Fibroblast of mammary gland (primary cell): ENCODE results near the gene CT83.

Experiments used
- DNase-seq: peaks from one replicate; pipeline ENCODE4 v3.0.0-alpha.2; 2010; ENCODE audit warnings: low read depth
- H3K4me3 ChIP-seq: 2 replicates; pipeline ENCODE4 v1.5.1; 2011; ENCODE audit warnings: low read depth, mild to moderate bottlenecking, low read length, moderate library complexity; ENCODE audit not compliant: control insufficient read depth
- TF ChIP-seq, protein P1 (sequence below): conservative IDR thresholded peaks from 2 replicates; pipeline ENCODE4 v1.5.1; 2011; ENCODE audit warnings: low read depth, low read length, inconsistent platforms; ENCODE audit not compliant: control insufficient read depth, insufficient read depth

The CT83 gene

DNA sequence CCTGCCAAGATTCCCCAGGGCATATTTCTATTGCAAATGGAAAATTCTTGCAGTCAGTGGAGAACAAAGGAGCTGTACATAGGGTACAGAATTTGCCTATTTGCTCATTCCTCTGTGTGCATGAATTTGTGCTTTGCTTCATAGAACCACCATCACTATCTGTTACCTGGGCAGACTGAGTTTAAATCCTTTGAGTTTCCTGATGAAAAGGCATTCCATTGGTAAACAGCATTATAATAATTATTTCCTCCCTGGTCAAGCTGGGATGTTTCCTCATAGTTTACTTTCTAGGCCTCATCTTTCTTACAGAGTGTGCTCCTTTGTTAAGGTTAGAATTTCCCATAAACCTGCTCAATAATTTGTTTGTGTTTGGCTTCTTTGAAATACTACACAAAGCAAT lies 27.2 kb downstream of the CT83 start:
- no peak overlapping the region for H3K4me3 ChIP-seq
- no peak for DNase-seq
- TF ChIP-seq, protein P1, sequence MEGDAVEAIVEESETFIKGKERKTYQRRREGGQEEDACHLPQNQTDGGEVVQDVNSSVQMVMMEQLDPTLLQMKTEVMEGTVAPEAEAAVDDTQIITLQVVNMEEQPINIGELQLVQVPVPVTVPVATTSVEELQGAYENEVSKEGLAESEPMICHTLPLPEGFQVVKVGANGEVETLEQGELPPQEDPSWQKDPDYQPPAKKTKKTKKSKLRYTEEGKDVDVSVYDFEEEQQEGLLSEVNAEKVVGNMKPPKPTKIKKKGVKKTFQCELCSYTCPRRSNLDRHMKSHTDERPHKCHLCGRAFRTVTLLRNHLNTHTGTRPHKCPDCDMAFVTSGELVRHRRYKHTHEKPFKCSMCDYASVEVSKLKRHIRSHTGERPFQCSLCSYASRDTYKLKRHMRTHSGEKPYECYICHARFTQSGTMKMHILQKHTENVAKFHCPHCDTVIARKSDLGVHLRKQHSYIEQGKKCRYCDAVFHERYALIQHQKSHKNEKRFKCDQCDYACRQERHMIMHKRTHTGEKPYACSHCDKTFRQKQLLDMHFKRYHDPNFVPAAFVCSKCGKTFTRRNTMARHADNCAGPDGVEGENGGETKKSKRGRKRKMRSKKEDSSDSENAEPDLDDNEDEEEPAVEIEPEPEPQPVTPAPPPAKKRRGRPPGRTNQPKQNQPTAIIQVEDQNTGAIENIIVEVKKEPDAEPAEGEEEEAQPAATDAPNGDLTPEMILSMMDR: no peak

DNA sequence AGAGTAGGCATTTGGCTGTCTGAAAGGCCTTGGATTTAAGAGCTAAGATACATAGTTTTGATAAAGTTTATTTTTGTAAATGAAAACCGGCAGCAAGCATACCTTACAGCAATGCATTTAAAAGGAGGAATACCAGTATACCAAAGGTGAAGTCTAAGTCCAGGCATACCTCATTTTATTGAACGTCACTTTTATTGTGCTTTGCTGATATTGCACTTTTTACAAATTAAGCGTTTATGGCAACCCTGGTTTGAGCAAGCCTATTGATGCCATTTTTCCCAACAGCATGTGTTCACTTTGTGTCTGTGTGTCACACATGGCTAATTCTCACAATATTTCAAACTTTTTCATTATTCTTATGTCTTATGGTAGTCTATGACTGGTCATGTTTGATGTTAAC lies 34.8 kb downstream of the CT83 start:
- no peak for DNase-seq
- TF ChIP-seq, protein P1: no peak
- H3K4me3 ChIP-seq: no peak overlapping the region

DNA sequence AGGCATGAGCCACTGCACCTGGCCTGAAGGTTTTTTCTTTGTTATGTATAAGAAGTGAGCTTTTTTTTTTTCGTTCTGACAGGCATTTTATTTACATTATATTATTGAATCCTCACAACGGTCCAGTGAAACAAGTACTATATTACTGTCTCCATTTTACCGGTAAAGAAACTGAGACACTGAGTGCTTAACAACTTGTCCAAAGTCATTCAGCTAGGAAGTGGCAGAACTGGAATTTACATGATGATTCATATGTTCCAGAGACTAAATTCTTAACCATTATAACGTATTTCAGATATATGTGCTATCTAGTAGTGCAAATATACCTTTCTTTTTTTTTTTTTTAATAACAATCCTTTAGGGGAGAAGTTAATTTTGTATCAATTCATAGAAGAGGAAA lies 44.8 kb downstream of the CT83 start:
- TF ChIP-seq, protein P1: no peak
- no peak overlapping the region for H3K4me3 ChIP-seq
- no peak for DNase-seq

DNA sequence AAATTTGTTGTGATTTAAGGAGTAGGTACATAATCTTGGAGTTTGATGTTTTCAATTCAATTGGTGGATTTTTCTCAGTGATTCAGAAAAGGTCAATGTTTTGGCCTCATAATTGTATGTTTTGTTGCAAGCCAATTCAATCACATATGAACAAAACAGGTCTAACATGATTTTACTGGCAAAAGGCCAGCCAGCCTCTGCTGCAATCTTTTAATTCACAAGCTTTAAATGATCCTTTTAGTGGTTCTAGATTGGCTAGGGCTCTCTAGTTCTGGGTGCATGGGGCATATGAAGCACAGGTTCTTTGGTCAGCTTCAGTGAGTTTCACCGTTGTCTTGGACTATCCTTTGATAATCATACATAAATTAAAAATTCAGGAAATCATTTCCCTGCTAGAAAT lies 45.6 kb downstream of the CT83 start:
- H3K4me3 ChIP-seq: no peak overlapping the region
- DNase-seq: no peak
- TF ChIP-seq, protein P1: no peak

DNA sequence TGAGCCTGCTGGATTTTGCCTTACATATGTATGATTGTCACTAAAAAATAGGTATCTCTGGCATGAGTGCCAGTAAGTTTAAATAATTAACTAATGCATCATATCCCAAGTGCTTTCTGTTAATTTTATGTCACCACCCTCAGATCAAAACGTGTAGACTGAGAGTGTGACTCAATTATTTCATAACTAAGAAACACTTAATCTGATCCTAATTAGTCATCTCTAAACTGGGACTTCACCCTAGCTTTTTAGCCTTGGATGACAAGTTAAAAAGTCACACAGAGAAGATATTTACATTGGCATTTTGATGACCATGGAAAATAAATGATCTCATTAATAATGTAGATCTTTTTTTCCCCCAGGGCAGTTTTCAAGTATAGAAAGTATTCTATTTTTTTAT lies 49.5 kb downstream of the CT83 start:
- no peak for DNase-seq
- no peak overlapping the region for H3K4me3 ChIP-seq

More for the DNA sequence above, 49.5 kb downstream of the CT83 start:
- TF ChIP-seq, protein P1: no peak
